Stimulated activated CD8-positive, alpha-beta memory T cell treated with anti-CD3 and anti-CD28 coated beads, Interleukin-4, amount 100 ng/mL, for 1 hour (primary cell): ENCODE data around the gene RPS18.
"Not testable (repeated sequence)": the region's sequence is repeated elsewhere in the genome, so short reads cannot be mapped to it uniquely, and the experiment has no call there.

Experiments used
- DNase-seq, 2 donors: peaks; one replicate each; pipeline ENCODE4 v3.0.0-alpha.2; 2020; ENCODE audit warnings: low read depth in 2 of 2, low spot score in 1 of 2

The RPS18 gene

GRCh38 chr6:33272275-33273128 lies 627 bp downstream of the RPS18 start:
- no peak for DNase-seq

- no peak for DNase-seq
Measured at GRCh38 chr6:33273129-33273923, 1.5 kb downstream of the RPS18 start.

GRCh38 chr6:33273924-33274902 lies 2.3 kb downstream of the RPS18 start:
- DNase-seq = no peak

GRCh38 chr6:33275795-33276580 lies 4.1 kb downstream of the RPS18 start:
- DNase-seq = not testable (repeated sequence)

- no peak for DNase-seq
Measured at GRCh38 chr6:33276581-33276863, 4.6 kb downstream of the RPS18 start.

GRCh38 chr6:33276864-33277662 lies 5.2 kb downstream of the RPS18 start, which contains the start of gene B3GALT4:
B3GALT4 (plus strand) TSS chr6:33277123; CDS start chr6:33277420, 297 bp downstream.
- peak in 1 of 2 donors; percentile 37 for DNase-seq

- no peak for DNase-seq
Measured at GRCh38 chr6:33277663-33278391, 6.0 kb downstream of the RPS18 start.

GRCh38 chr6:33278392-33278741 lies 6.5 kb downstream of the RPS18 start:
- no peak for DNase-seq

- DNase-seq = no peak
Measured at GRCh38 chr6:33278810-33279209, 6.9 kb downstream of the RPS18 start.

GRCh38 chr6:33279257-33279695 lies 7.4 kb downstream of the RPS18 start:
- no peak for DNase-seq

GRCh38 chr6:33279971-33280511 lies 8.2 kb downstream of the RPS18 start:
- DNase-seq = no peak

GRCh38 chr6:33280539-33280938 lies 8.7 kb downstream of the RPS18 start:
- DNase-seq = no peak

GRCh38 chr6:33285214-33285613 lies 13.3 kb downstream of the RPS18 start:
- not testable (repeated sequence) for DNase-seq

- no peak for DNase-seq
Measured at GRCh38 chr6:33286946-33287914, 15.4 kb downstream of the RPS18 start.

GRCh38 chr6:33288141-33288920 lies 16.5 kb downstream of the RPS18 start:
- DNase-seq = no peak

- peak in 1 of 2 donors; percentile 59 for DNase-seq
Measured at GRCh38 chr6:33288921-33289783, 17.3 kb downstream of the RPS18 start, which contains the start of the genes PFDN6 and WDR46. PFDN6 (plus strand) TSS chr6:33289601; CDS start chr6:33289857, 256 bp downstream. WDR46 (minus strand) TSS chr6:33289239; CDS start chr6:33289170, 69 bp downstream.
